ENCODE data around the gene NUDT14.

NUDT14 gene

DNA sequence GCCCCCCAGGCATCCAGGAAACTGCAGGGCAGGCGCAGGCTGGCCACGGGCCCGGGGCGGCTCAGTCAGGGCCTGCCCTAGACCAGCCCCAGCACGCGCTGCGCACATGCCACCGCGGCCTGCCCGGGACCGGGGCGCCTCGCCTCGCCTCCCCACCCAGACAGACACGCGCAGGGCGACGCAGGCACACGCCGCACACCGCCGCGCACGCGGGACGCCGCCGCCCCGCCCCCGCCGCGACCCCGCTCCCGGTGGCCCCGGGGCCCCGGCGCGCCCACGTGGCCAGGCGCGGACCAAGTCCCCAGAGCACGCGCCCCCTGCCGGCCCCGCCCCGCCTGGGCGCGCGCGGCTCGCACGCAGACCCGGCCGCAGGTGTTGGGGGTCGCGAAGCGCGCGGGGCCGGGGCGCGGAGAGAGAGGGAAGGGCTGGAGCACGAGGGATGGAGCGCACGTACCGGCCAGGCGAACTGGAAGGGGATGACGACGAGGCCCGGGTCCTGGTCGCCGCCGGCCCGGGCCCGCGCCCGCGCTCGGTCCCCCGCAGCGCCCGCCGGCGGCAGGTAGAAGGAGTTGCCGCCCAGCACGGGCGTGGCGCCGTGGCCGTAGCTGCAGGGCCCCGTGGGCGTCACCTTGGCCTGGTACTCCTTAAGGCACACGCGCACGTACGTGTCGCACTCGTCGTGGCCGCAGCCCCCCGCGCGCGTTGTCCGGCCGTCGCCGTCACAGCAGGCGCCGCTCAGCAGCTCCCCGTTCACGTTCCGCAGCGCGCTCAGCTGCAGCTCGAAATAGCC is 13.6 kb downstream of the NUDT14 start:
- H3K4me3 ChIP-seq (replicated peaks; ENCODE audit: low read depth, low read length), result no peak overlapping the region
- TF ChIP-seq, protein P1, sequence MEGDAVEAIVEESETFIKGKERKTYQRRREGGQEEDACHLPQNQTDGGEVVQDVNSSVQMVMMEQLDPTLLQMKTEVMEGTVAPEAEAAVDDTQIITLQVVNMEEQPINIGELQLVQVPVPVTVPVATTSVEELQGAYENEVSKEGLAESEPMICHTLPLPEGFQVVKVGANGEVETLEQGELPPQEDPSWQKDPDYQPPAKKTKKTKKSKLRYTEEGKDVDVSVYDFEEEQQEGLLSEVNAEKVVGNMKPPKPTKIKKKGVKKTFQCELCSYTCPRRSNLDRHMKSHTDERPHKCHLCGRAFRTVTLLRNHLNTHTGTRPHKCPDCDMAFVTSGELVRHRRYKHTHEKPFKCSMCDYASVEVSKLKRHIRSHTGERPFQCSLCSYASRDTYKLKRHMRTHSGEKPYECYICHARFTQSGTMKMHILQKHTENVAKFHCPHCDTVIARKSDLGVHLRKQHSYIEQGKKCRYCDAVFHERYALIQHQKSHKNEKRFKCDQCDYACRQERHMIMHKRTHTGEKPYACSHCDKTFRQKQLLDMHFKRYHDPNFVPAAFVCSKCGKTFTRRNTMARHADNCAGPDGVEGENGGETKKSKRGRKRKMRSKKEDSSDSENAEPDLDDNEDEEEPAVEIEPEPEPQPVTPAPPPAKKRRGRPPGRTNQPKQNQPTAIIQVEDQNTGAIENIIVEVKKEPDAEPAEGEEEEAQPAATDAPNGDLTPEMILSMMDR (IDR thresholded peaks at IDR 0.05; ENCODE audit: low read depth, low read length, missing control alignments), result no peak
- no peak for DNase-seq (ENCODE audit: extremely low read depth, low read depth)

DNA sequence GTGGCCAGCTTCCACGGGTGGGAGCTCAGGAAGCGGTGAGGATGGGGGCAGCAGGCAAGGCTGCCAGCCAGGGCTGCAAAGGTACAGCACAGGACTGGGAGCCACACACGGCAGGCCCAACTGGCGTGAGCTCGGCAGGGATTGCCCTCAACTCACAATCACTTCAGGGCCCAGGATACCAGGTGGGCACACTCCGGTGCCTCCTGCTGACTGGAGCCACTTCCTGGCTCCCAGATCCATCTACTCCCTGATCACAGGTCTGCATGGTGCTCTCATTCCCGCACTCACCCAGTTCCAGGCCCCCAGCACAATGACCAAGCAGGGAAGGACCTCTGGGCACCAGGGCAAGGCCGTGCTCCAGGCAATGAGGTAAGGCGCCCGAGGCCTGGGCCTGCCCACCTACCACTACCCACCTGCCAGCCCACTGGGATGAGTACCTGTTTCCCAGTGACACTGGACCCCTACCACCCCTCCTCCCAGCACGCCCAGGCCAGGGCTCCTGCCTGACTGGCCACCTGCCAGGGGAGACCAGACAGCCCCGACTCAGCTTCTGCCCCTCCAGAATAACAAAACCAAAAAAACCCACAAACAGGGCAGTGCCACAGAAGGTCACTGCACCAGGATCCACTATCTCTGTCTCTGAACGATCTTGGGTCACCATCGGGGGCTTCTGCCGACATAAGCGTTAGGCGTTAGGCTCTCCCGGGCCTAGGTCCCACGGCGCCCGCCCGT is 14.4 kb downstream of the NUDT14 start:
- no peak for DNase-seq (ENCODE audit: extremely low read depth, low read depth)
- TF ChIP-seq, protein P1 (IDR thresholded peaks at IDR 0.05; ENCODE audit: low read depth, low read length, missing control alignments), result no peak
- no peak overlapping the region for H3K4me3 ChIP-seq (replicated peaks; ENCODE audit: low read depth, low read length)

DNA sequence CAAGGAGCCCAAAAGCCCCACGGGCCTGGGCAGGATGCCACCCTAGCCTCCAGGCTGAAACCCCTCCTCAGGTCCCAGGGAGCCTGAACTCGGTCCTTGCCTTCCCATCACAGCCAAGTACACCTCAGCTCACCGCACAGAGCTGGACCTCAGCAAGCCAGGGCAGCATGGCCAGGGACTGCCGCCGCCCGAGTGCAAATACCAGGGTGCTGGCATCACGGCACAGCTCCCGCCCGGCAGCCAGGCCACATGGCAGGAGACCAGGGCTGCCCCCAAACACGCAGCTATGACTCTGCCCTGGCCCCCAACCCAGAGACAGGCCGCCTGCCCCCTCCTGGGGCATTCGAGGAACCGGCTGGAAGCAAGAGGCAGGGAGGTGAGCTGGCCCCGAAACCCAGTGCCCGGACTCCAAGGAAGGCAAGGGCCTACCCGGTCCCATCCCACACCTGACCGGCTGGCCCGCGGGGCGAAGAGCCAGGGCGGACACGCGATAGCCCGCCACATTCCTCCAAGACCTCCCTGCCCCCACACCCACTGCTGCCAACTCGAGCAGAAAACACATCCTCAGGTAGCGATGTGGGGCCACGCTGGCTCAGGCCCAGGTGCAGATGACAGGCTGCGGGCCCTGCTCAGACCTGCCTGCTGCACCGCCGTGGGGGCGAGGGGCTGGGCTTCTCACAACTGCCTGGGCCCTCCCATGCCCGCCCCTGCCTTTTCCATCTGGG is 15.2 kb downstream of the NUDT14 start:
- TF ChIP-seq, protein P1 (IDR thresholded peaks at IDR 0.05; ENCODE audit: low read depth, low read length, missing control alignments), result no peak
- H3K4me3 ChIP-seq (replicated peaks; ENCODE audit: low read depth, low read length), result no peak overlapping the region
- no peak for DNase-seq (ENCODE audit: extremely low read depth, low read depth)

DNA sequence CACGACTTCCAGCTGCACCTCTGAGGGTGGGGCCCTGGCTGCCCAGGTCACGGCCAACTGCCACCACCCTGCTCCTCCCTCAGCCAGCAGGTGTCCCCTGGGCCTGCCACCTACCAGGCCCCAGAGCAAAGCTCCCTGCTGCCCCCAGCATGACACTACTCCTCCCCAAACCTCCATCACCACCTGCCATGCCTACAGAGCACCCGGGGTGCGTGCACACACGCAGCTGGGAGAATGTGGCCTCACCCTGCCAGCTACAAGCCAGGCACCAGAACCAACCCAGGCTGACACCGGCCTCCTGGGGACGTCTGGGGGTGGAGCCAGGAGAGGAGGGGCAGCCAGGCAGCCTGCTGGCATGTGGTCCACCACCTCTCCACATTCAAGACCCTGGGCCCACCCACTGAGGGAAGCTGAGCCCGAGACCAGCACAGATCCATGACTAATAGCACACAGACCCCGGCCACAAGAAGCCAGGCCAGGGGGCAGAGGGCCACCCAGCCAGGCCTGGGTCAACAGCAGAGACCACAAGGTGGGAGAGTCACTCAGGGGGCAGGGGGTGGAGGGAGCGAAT is 15.9 kb downstream of the NUDT14 start:
- no peak for DNase-seq (ENCODE audit: extremely low read depth, low read depth)
- no peak overlapping the region for H3K4me3 ChIP-seq (replicated peaks; ENCODE audit: low read depth, low read length)
- TF ChIP-seq, protein P1 (IDR thresholded peaks at IDR 0.05; ENCODE audit: low read depth, low read length, missing control alignments), result no peak

DNA sequence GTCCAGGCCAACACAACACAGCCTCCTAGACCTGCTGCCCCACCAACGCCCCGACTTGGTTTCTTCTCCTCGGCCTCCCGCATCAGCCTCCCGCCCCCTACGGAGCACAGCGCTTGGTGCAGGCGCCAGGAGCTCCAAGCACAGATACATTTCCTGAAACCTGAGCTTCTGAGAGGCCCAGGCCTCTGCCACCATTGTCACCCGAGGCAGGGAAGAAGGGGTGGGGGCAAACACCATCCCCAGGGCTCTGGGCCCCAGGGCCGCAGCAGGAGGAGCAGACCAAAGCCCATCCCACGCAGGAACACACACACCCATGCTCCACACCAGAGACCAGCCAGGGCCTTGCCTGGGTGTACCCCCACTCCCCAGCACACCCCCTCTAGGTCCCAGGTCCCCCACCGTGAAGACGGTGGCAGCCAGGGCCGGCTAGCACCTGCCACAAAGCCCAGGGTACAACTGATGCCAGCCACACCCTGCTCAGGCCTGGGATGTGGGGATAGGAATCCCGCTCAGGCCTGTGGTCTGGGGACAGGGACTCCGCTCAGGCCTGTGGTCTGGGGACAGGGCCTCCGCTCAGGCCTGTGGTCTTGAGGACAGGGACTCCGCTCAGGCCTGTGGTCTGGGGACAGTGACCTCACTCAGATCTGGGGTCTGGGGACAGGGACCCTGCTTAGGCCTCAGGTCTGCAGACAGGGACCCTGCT is 17.9 kb downstream of the NUDT14 start:
- no peak for DNase-seq (ENCODE audit: extremely low read depth, low read depth)
- no peak overlapping the region for H3K4me3 ChIP-seq (replicated peaks; ENCODE audit: low read depth, low read length)
- TF ChIP-seq, protein P1 (IDR thresholded peaks at IDR 0.05; ENCODE audit: low read depth, low read length, missing control alignments), result no peak

DNA sequence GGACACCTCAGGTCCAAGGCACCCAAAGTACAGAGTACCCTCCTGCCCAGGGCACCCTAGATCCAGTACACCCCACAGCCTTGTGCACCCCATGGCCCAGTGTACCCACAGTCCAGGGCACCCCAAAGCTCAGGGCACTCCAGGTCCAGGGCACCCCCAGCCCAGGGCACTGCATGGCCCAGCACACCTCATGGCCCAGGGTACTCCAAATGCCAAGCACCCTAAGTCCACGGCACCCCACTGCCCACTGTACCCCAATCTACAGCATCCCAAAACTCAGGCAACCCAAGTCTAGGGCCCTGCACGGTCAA is 18.5 kb downstream of the NUDT14 start:
- DNase-seq (ENCODE audit: extremely low read depth, low read depth), result no peak
- TF ChIP-seq, protein P1 (IDR thresholded peaks at IDR 0.05; ENCODE audit: low read depth, low read length, missing control alignments), result no peak
- no peak overlapping the region for H3K4me3 ChIP-seq (replicated peaks; ENCODE audit: low read depth, low read length)

All from HFF-Myc (cell line).